Measurements from ENCODE around the gene SPDYA. TPM values are rescaled to one million over a fixed set of nuclear protein-coding genes. Genes with fewer than 3 reads are reported as not detected.

The SPDYA gene
- polyA plus RNA-seq, 3 donors: 0.15 TPM; not detected in 2

DNA sequence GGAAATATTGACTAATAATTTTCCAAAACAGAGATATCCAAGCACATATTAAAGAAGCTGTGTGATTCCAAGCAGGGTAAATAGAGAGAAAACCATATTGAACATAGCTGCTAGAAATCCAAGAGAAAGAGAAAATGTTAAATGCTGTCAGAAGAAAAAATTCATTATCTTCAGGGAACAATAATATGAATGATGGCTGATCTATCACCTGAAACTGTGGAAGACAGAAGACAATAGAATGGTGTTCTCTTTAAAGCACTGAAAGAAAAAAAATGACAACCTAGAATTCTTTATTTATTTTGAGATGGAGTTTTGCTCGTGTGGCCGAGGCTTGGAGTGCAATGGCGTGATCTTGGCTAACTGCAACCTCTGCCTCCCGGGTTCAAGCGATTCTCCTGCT, 41.7 kb upstream of the SPDYA start:
- Mint-ChIP-seq H3K27me3 (ENCODE audit: low read depth in 3 of 3) (no peaks in the 10 kb centered on the region), H3K9me3 (no peaks in the 10 kb centered on the region), H3K4me1 (peaks cover 34% of the 10 kb centered on the region), H3K4me3 (no peak overlapping the region), H3K36me3 (peaks cover 6 to 11% of the 10 kb centered on the region in 2 donors), H3K27ac (peak overlapping the region in 2 of 7 donors; percentile 1 to 62)
- Histone ChIP-seq H3K9ac (ENCODE audit: insufficient read depth, low read length, poor library complexity, severe bottlenecking) (no peak overlapping the region), H3K27ac (ENCODE audit: low read depth in 1 of 2, low read length in 2 of 2) (peak overlapping the region in 1 of 2 donors; percentile 33), H3K27me3 (ENCODE audit: control insufficient read depth in 2 of 2, insufficient read depth in 2 of 2, low read length in 2 of 2) (no peaks in the 10 kb centered on the region), H3K36me3 (replicated peaks in 1 of 2; ENCODE audit: control insufficient read depth in 1 of 2, insufficient read depth in 2 of 2, low read length in 2 of 2) (no peaks in the 10 kb centered on the region), H4K20me1 (ENCODE audit: insufficient read depth, low read length) (peaks cover 100% of the 10 kb centered on the region), H3K9me3 (replicated peaks in 1 of 2; ENCODE audit: control insufficient read depth in 1 of 2, insufficient read depth in 1 of 2, low read length in 2 of 2) (no peaks in the 10 kb centered on the region), H3K4me1 (ENCODE audit: control insufficient read depth in 1 of 2, insufficient read depth in 2 of 2, low read length in 2 of 2) (peaks cover 0 to 4% of the 10 kb centered on the region in 2 donors), H2AFZ (ENCODE audit: insufficient read depth, low read depth, low read length, poor library complexity, severe bottlenecking) (no peak overlapping the region), H3K79me2 (ENCODE audit: insufficient read depth, low read length) (peaks cover 100% of the 10 kb centered on the region), H3K4me3 (replicated peaks in 1 of 3; ENCODE audit: low read depth in 2 of 3, low read length in 3 of 3) (no peak overlapping the region), H3K4me2 (replicated peaks; ENCODE audit: extremely low read depth, low read length, poor library complexity, severe bottlenecking) (no peak overlapping the region)
- intact Hi-C loops (cut with micrococcal nuclease): no loop called here
- DNase-seq: no peak
- no CpG with 5 or more reads among the region's 5 CpGs for WGBS (ENCODE audit: insufficient coverage)
- TF ChIP-seq, protein P1, sequence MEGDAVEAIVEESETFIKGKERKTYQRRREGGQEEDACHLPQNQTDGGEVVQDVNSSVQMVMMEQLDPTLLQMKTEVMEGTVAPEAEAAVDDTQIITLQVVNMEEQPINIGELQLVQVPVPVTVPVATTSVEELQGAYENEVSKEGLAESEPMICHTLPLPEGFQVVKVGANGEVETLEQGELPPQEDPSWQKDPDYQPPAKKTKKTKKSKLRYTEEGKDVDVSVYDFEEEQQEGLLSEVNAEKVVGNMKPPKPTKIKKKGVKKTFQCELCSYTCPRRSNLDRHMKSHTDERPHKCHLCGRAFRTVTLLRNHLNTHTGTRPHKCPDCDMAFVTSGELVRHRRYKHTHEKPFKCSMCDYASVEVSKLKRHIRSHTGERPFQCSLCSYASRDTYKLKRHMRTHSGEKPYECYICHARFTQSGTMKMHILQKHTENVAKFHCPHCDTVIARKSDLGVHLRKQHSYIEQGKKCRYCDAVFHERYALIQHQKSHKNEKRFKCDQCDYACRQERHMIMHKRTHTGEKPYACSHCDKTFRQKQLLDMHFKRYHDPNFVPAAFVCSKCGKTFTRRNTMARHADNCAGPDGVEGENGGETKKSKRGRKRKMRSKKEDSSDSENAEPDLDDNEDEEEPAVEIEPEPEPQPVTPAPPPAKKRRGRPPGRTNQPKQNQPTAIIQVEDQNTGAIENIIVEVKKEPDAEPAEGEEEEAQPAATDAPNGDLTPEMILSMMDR (IDR thresholded peaks at IDR 0.05): no peak

DNA sequence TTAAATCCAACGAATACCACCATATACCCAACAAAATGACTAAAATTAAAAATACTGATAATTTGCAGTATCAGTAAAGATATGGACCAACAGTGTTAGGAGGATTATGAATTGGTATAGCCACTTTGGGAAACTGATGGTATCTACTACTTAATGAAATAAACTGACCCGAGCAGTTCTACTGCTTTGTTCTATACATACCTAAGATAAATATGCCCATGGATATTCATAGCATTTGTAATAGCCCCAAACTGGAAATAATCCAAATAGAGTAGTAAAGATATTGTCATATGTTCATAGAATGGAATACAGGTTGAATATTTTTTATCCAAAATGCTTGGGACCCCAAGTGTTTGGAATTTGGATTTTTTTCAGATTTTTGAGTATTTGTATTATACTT, 38.3 kb upstream of the SPDYA start:
- H3K4me1 ChIP-seq (ENCODE audit: control insufficient read depth in 1 of 2, insufficient read depth in 2 of 2, low read length in 2 of 2): peaks cover 0 to 12% of the 10 kb centered on the region in 2 donors
- WGBS (ENCODE audit: insufficient coverage): no CpG with 5 or more reads among the region's 2 CpGs

More for the DNA sequence above, 38.3 kb upstream of the SPDYA start:
- no peaks in the 10 kb centered on the region for H3K9me3 ChIP-seq (replicated peaks in 1 of 2; ENCODE audit: control insufficient read depth in 1 of 2, insufficient read depth in 1 of 2, low read length in 2 of 2)
- Mint-ChIP-seq H3K4me1 (peaks cover 32% of the 10 kb centered on the region), H3K27ac (no peak overlapping the region), H3K27me3 (ENCODE audit: low read depth in 3 of 3) (peaks cover 0 to 3% (median 0%) of the 10 kb centered on the region in 3 donors), H3K9me3 (no peaks in the 10 kb centered on the region), H3K4me3 (no peak overlapping the region), H3K36me3 (peaks cover 13 to 17% of the 10 kb centered on the region in 2 donors)
- no peak overlapping the region for H3K9ac ChIP-seq (ENCODE audit: insufficient read depth, low read length, poor library complexity, severe bottlenecking)
- peaks cover 100% of the 10 kb centered on the region for H4K20me1 ChIP-seq (ENCODE audit: insufficient read depth, low read length)
- no peak overlapping the region for H3K4me2 ChIP-seq (replicated peaks; ENCODE audit: extremely low read depth, low read length, poor library complexity, severe bottlenecking)
- H3K27ac ChIP-seq (ENCODE audit: low read depth in 1 of 2, low read length in 2 of 2): no peak overlapping the region
- peaks cover 99% of the 10 kb centered on the region for H3K79me2 ChIP-seq (ENCODE audit: insufficient read depth, low read length)
- TF ChIP-seq, protein P1 (IDR thresholded peaks at IDR 0.05): no peak
- no peak overlapping the region for H2AFZ ChIP-seq (ENCODE audit: insufficient read depth, low read depth, low read length, poor library complexity, severe bottlenecking)
- H3K4me3 ChIP-seq (replicated peaks in 1 of 3; ENCODE audit: low read depth in 2 of 3, low read length in 3 of 3): no peak overlapping the region
- intact Hi-C loops (cut with micrococcal nuclease): no loop called here
- H3K27me3 ChIP-seq (ENCODE audit: control insufficient read depth in 2 of 2, insufficient read depth in 2 of 2, low read length in 2 of 2): no peaks in the 10 kb centered on the region
- no peak for DNase-seq
- H3K36me3 ChIP-seq (replicated peaks in 1 of 2; ENCODE audit: control insufficient read depth in 1 of 2, insufficient read depth in 2 of 2, low read length in 2 of 2): peaks cover 7 to 12% of the 10 kb centered on the region in 2 donors

Data from CD14-positive monocyte (primary cell).